A673 (cell line): ENCODE results near the gene SMS. TPM values are rescaled to one million over a fixed set of nuclear protein-coding genes. Genes with fewer than 3 reads are reported as not detected.

Experiments used
- BruUV-seq: library from RNA; stranded (reverse); fragments of 400-500 nt; replicated peaks from 2 replicates; lab custom pipeline; 2021; lab: Mats Ljungman, UMichigan
- CTCF ChIA-PET: fragments of 300-600 bp; sonication (Branson Sonifier 250); formaldehyde crosslinking; loops from one replicate; lab custom pipeline; 2022; ENCODE audit warnings: antibody characterized with exemption; lab: Charles Lee
- POLR2A ChIA-PET: fragments of 300-600 bp; sonication (Branson Sonifier 250); formaldehyde crosslinking; loops from one replicate; lab custom pipeline; 2022; ENCODE audit warnings: antibody characterized with exemption; ENCODE audit not compliant: low non-redundant PET; lab: Charles Lee
- DNase-seq: peaks from one replicate; pipeline ENCODE4 v3.0.0-alpha.2; 2015; ENCODE audit warnings: low spot score
- H3K27ac ChIP-seq: fragments of 200-600 bp; sonication (generic); 2 replicates; pipeline ENCODE4 v1.5.1; 2016; ENCODE audit warnings: mixed run types, low read depth, mild to moderate bottlenecking, mixed read lengths, antibody characterized with exemption, low read length; ENCODE audit not compliant: poor library complexity, severe bottlenecking
- H3K27me3 ChIP-seq: fragments of 200-600 bp; sonication (generic); replicated peaks from 2 replicates; pipeline ENCODE4 v1.6.1; 2017; ENCODE audit warnings: mixed run types, low read depth, mild to moderate bottlenecking, mixed read lengths, antibody characterized with exemption, low read length; ENCODE audit not compliant: insufficient read depth, poor library complexity
- H3K36me3 ChIP-seq: fragments of 200-600 bp; sonication (generic); 2 replicates; pipeline ENCODE4 v1.6.1; 2016; ENCODE audit warnings: mixed run types, mild to moderate bottlenecking, mixed read lengths, antibody characterized with exemption, low read length; ENCODE audit not compliant: insufficient read depth, poor library complexity, severe bottlenecking
- H3K4me1 ChIP-seq: fragments of 200-600 bp; sonication (generic); 2 replicates; pipeline ENCODE4 v1.6.1; 2017; ENCODE audit warnings: mixed run types, mild to moderate bottlenecking, mixed read lengths, antibody characterized with exemption, low read length; ENCODE audit not compliant: insufficient read depth, poor library complexity, severe bottlenecking
- H3K4me3 ChIP-seq: fragments of 200-600 bp; sonication (generic); 2 replicates; pipeline ENCODE4 v1.5.1; 2016; ENCODE audit warnings: low read depth, mixed run types, mild to moderate bottlenecking, mixed read lengths, low read length; ENCODE audit not compliant: poor library complexity, severe bottlenecking
- H3K9me3 ChIP-seq: fragments of 200-600 bp; sonication (generic); 2 replicates; pipeline ENCODE4 v1.6.1; 2016; ENCODE audit warnings: mixed run types, low read depth, mild to moderate bottlenecking, mixed read lengths, antibody characterized with exemption, low read length; ENCODE audit not compliant: poor library complexity, severe bottlenecking
- EZH2 ChIP-seq: fragments of 200-600 bp; sonication (generic); IDR thresholded peaks from 2 replicates; pipeline ENCODE4 v1.6.1; 2017; ENCODE audit warnings: borderline replicate concordance, low read depth, mild to moderate bottlenecking, mixed read lengths, antibody characterized with exemption, low read length; ENCODE audit not compliant: poor library complexity, severe bottlenecking
- intact Hi-C: fragments of 100-400 bp; cut with micrococcal nuclease; formaldehyde crosslinking; loops from one replicate; pipeline ENCODE4 v1.10.0; 2022; ENCODE audit not compliant: unreplicated experiment
- total RNA-seq: library from RNA; stranded (reverse); gene quantifications from 2 replicates; pipeline ENCODE4 v1.2.3, GENCODE V29; 2021
- TF ChIP-seq, protein P1 (sequence below): fragments of 300-800, 200-600 bp; sonication (generic); conservative IDR thresholded peaks from 2 replicates; pipeline ENCODE4 v1.5.1; 2017; ENCODE audit warnings: low read depth, mild to moderate bottlenecking, antibody characterized with exemption, low read length, moderate library complexity, mixed read lengths

The SMS gene
- total RNA-seq, 1 experiment from 2014 or later: 108 TPM

DNA sequence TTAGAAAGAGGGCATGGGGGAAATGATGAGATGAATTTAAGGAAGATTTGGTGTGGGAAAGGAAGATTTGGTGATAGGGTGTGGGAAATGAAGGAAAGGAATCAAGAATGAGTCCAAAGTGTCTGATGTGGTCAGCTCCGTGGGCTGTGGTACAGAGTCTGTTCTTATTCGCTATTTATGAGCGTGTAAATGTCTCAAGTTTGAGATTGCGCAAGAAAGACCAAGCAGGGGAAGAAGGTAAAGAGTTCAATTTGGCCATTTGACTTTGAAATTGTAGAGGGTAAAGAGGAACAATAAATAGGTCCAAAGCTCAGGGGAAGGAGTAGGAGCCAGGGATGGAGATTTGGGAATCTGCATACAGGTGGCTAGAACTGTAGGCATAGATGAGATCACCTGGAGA is 11.3 kb upstream of the SMS start:
- Histone ChIP-seq H3K4me3 (no peak overlapping the region), H3K27ac (no peak overlapping the region), H3K36me3 (no peaks in the 10 kb centered on the region), H3K27me3 (no peaks in the 10 kb centered on the region), H3K9me3 (no peaks in the 10 kb centered on the region), H3K4me1 (peaks cover 15% of the 10 kb centered on the region)
- ChIA-PET POLR2A (no interaction called here), CTCF (no interaction called here)
- TF ChIP-seq, protein P1, sequence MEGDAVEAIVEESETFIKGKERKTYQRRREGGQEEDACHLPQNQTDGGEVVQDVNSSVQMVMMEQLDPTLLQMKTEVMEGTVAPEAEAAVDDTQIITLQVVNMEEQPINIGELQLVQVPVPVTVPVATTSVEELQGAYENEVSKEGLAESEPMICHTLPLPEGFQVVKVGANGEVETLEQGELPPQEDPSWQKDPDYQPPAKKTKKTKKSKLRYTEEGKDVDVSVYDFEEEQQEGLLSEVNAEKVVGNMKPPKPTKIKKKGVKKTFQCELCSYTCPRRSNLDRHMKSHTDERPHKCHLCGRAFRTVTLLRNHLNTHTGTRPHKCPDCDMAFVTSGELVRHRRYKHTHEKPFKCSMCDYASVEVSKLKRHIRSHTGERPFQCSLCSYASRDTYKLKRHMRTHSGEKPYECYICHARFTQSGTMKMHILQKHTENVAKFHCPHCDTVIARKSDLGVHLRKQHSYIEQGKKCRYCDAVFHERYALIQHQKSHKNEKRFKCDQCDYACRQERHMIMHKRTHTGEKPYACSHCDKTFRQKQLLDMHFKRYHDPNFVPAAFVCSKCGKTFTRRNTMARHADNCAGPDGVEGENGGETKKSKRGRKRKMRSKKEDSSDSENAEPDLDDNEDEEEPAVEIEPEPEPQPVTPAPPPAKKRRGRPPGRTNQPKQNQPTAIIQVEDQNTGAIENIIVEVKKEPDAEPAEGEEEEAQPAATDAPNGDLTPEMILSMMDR: no peak
- TF ChIP-seq EZH2: no peak
- intact Hi-C loops: no loop called here
- DNase-seq: no peak
- no TSS peak for BruUV-seq

DNA sequence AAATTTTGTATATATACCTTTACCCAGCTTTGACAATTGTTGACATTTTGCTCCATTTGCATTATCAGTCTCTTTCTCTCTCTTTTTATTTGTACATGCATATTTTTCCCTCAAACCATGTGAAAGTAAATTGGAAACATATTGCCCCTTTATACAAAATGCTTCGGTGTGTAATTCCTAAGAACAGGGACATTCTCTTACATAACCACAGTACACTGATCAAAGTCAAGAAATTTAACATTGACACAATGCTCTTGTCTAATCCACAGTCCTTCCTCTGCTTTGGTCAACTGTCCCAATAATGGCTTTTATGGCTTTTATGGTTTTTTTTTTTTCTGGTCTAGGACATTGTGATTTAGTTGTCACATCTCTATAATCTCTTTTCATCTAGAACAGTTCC is 9.5 kb upstream of the SMS start:
- TF ChIP-seq, protein P1: no peak
- TF ChIP-seq EZH2: no peak
- CTCF ChIA-PET: no interaction called here
- H3K36me3 ChIP-seq: no peaks in the 10 kb centered on the region
- no TSS peak for BruUV-seq
- H3K4me3 ChIP-seq: no peak overlapping the region
- H3K9me3 ChIP-seq: no peaks in the 10 kb centered on the region
- no peaks in the 10 kb centered on the region for H3K27me3 ChIP-seq
- POLR2A ChIA-PET: no interaction called here
- no peak for DNase-seq
- intact Hi-C loops: no loop called here
- peaks cover 15% of the 10 kb centered on the region for H3K4me1 ChIP-seq
- no peak overlapping the region for H3K27ac ChIP-seq

DNA sequence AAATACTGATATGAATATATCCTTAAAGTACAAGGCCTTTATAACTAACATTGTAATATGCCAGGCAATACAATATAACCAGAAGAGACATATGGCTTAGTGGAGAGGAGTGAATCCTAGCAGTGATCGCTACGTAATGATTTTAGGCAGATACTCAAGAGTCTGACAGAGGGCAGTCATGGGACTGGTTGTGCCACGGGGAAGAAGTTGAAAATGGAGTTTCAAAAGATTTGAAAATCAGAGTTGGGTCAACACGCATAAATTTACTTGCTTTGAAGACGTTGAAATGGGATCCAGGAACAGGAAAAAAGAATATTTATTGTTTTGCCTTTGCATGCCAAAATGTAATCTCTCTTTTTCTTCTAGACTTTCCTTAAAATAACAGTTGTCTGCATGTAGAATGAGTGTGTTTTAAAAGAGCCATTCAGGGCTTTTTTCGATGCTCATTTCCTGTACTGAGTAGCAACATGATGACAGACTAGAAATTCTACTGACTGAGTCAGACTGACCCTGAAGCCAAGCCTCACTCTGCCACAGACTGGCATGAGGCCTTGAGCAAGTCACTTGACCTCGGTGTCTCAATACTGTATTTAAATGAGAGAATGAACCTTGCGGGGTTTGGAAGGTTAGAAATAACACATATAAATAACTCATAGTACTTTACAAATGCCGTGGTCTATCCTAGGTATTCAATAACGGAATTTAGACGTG is 8.1 kb upstream of the SMS start:
- Histone ChIP-seq H3K9me3 (no peaks in the 10 kb centered on the region), H3K27me3 (no peaks in the 10 kb centered on the region), H3K4me3 (no peak overlapping the region), H3K27ac (no peak overlapping the region), H3K36me3 (no peaks in the 10 kb centered on the region), H3K4me1 (peaks cover 2% of the 10 kb centered on the region)
- no TSS peak for BruUV-seq
- no peak for TF ChIP-seq EZH2
- TF ChIP-seq, protein P1: no peak
- no peak for DNase-seq
- POLR2A ChIA-PET: no interaction called here
- intact Hi-C loops: no loop called here
- CTCF ChIA-PET: no interaction called here
